ENCODE measurements around the gene HACD3. TPM values are rescaled to one million over a fixed set of nuclear protein-coding genes. Genes with fewer than 3 reads are reported as not detected.

Gene HACD3
- total and polyA plus RNA-seq, 4 donors: 49.6 to 89.1 (median 65.0) TPM

- no peak for TF ChIP-seq ZBTB33 (IDR thresholded peaks at IDR 0.05)
- TF ChIP-seq, protein P1, sequence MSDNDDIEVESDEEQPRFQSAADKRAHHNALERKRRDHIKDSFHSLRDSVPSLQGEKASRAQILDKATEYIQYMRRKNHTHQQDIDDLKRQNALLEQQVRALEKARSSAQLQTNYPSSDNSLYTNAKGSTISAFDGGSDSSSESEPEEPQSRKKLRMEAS (IDR thresholded peaks at IDR 0.05): no peak
- TF ChIP-seq GABPA (IDR thresholded peaks at IDR 0.05 in 1 of 2, conservative IDR thresholded peaks at IDR 0.05 in 1 of 2): no peak
- TF ChIP-seq HNF4G (IDR thresholded peaks at IDR 0.05): no peak
- no peak for TF ChIP-seq RXRA (IDR thresholded peaks at IDR 0.05)
- no peak for TF ChIP-seq HNF4A (conservative IDR thresholded peaks at IDR 0.05)
Measured at GRCh38 chr15:65558997-65559760, 28.9 kb downstream of the HACD3 start (continued).

GRCh38 chr15:65559941-65560340, 29.7 kb downstream of the HACD3 start:
- no peak overlapping the region for H3K9ac ChIP-seq (ENCODE audit: low read depth in 1 of 2, low read length in 2 of 2)
- peaks cover 6 to 52% (median 26%) of the 10 kb centered on the region in 4 donors for H3K36me3 ChIP-seq (ENCODE audit: control insufficient read depth in 4 of 4, insufficient read depth in 3 of 4, low read depth in 1 of 4, low read length in 3 of 4)

More at GRCh38 chr15:65559941-65560340, 29.7 kb downstream of the HACD3 start:
- Histone ChIP-seq H3K4me3 (ENCODE audit: low read depth in 1 of 3, low read length in 3 of 3) (no peak overlapping the region), H3K4me1 (ENCODE audit: control insufficient read depth in 4 of 4, insufficient read depth in 4 of 4, low read length in 3 of 4) (no peaks in the 10 kb centered on the region), H3K27ac (ENCODE audit: low read depth in 1 of 2, low read length in 2 of 2) (no peak overlapping the region), H3K27me3 (ENCODE audit: control insufficient read depth in 4 of 4, insufficient read depth in 4 of 4, low read length in 3 of 4) (no peaks in the 10 kb centered on the region), H3K9me3 (ENCODE audit: control insufficient read depth in 4 of 4, low read length in 3 of 4) (no peaks in the 10 kb centered on the region)
- DNase-seq (ENCODE audit: low spot score): no peak
- TF ChIP-seq ZBTB33 (IDR thresholded peaks at IDR 0.05) (no peak), SP1 (IDR thresholded peaks at IDR 0.05) (no peak), FOXA2 (IDR thresholded peaks at IDR 0.05) (no peak), ATF3 (IDR thresholded peaks at IDR 0.05) (no peak), RAD21 (IDR thresholded peaks at IDR 0.05) (no peak), TAF1 (conservative IDR thresholded peaks at IDR 0.05) (no peak), REST (IDR thresholded peaks at IDR 0.05) (no peak), YY1 (IDR thresholded peaks at IDR 0.05) (no peak), CTCF (IDR thresholded peaks at IDR 0.05; ENCODE audit: low read depth, low read length, missing input control) (no peak), JUND (IDR thresholded peaks at IDR 0.05) (no peak), RXRA (IDR thresholded peaks at IDR 0.05) (no peak), EGR1 (IDR thresholded peaks at IDR 0.05; ENCODE audit: low read depth in 2 of 2) (no peak), NR2F2 (IDR thresholded peaks at IDR 0.05) (no peak), GABPA (IDR thresholded peaks at IDR 0.05 in 1 of 2, conservative IDR thresholded peaks at IDR 0.05 in 1 of 2) (no peak)
- TF ChIP-seq, protein P1 (IDR thresholded peaks at IDR 0.05): no peak
